GM21367 (cell line): ENCODE data around the gene ENTREP1.
"Not testable (repeated sequence)": the region's sequence is repeated elsewhere in the genome, so short reads cannot be mapped to it uniquely, and the experiment has no call there.

Experiments
- ATAC-seq: cut with Tn5 transposase; IDR thresholded peaks from one replicate; pipeline ENCODE4 v1.9.1; 2021; ENCODE audit not compliant: unreplicated experiment

Gene ENTREP1

GRCh38 chr9:69400470-69400869, 75.5 kb downstream of the ENTREP1 start:
- ATAC-seq = no peak

GRCh38 chr9:69409936-69410335, 84.9 kb downstream of the ENTREP1 start:
- not testable (repeated sequence) for ATAC-seq

GRCh38 chr9:69411246-69411645, 86.2 kb downstream of the ENTREP1 start:
- no peak for ATAC-seq

- ATAC-seq = no peak
Measured at GRCh38 chr9:69411931-69412740, 87.1 kb downstream of the ENTREP1 start.

GRCh38 chr9:69412741-69413150, 87.7 kb downstream of the ENTREP1 start:
- ATAC-seq = no peak

- no peak for ATAC-seq
Measured at GRCh38 chr9:69420611-69421270, 95.7 kb downstream of the ENTREP1 start.

GRCh38 chr9:69421908-69422801, 97.1 kb downstream of the ENTREP1 start:
- no peak for ATAC-seq

GRCh38 chr9:69425136-69425801, 100.3 kb downstream of the ENTREP1 start:
- no peak for ATAC-seq

GRCh38 chr9:69427286-69427685, 102.3 kb downstream of the ENTREP1 start:
- no peak for ATAC-seq

- no peak for ATAC-seq
Measured at GRCh38 chr9:69428017-69428785, 103.2 kb downstream of the ENTREP1 start.

GRCh38 chr9:69429281-69429680, 104.3 kb downstream of the ENTREP1 start:
- ATAC-seq = no peak

GRCh38 chr9:69430206-69430605, 105.2 kb downstream of the ENTREP1 start:
- ATAC-seq = no peak

- ATAC-seq = no peak
Measured at GRCh38 chr9:69431203-69431602, 106.2 kb downstream of the ENTREP1 start.

- ATAC-seq = no peak
Measured at GRCh38 chr9:69431777-69432176, 106.8 kb downstream of the ENTREP1 start.

- no peak for ATAC-seq
Measured at GRCh38 chr9:69432623-69433022, 107.6 kb downstream of the ENTREP1 start.

GRCh38 chr9:69433392-69433791, 108.4 kb downstream of the ENTREP1 start:
- ATAC-seq = no peak

GRCh38 chr9:69433968-69434367, 109.0 kb downstream of the ENTREP1 start:
- no peak for ATAC-seq

GRCh38 chr9:69439654-69440053, 114.6 kb downstream of the ENTREP1 start:
- ATAC-seq = not testable (repeated sequence)

- ATAC-seq = not testable (repeated sequence)
Measured at GRCh38 chr9:69440254-69440955, 115.4 kb downstream of the ENTREP1 start.
